Measurements from ENCODE around the gene TRMT2A.

TRMT2A gene

GRCh38 chr22:20090730-20091240 is 26.2 kb downstream of the TRMT2A start:
- DNase-seq, result peak in 2 of 10 donors; percentile 22 to 34
- intact Hi-C loops (cut with DNase I), result no loop called here

- intact Hi-C loops (cut with DNase I), result no loop called here
- DNase-seq, result peak in 4 of 10 donors; percentile 23 to 73 (median 39)
Observed at GRCh38 chr22:20089977-20090729, 26.9 kb downstream of the TRMT2A start.

GRCh38 chr22:20089226-20089976 is 27.6 kb downstream of the TRMT2A start:
- intact Hi-C loops (cut with DNase I), result no loop called here
- peak in 4 of 10 donors; percentile 8 to 61 (median 40) for DNase-seq

- intact Hi-C loops (cut with DNase I), result no loop called here
- DNase-seq, result peak in 4 of 10 donors; percentile 17 to 77 (median 35)
Observed at GRCh38 chr22:20088263-20088648, 28.8 kb downstream of the TRMT2A start.

- intact Hi-C loops (cut with DNase I), result no loop called here
- DNase-seq, result peak in 4 of 10 donors; percentile 0 to 50 (median 26)
Observed at GRCh38 chr22:20087319-20088262, 29.4 kb downstream of the TRMT2A start.

GRCh38 chr22:20086763-20087162 is 30.3 kb downstream of the TRMT2A start:
- intact Hi-C loops (cut with DNase I), result no loop called here
- DNase-seq, result peak in 3 of 10 donors; percentile 19 to 45 (median 28)

- peak in 4 of 10 donors; percentile 6 to 52 (median 27) for DNase-seq
- intact Hi-C loops (cut with DNase I), result no loop called here
Observed at GRCh38 chr22:20086101-20086599, 30.9 kb downstream of the TRMT2A start.

- intact Hi-C loops (cut with DNase I), result no loop called here
- peak in 4 of 10 donors; percentile 8 to 66 (median 32) for DNase-seq
Observed at GRCh38 chr22:20085651-20086050, 31.4 kb downstream of the TRMT2A start.

- intact Hi-C loops (cut with DNase I), result no loop called here
Observed at GRCh38 chr22:20084547-20085413, 32.2 kb downstream of the TRMT2A start.

GRCh38 chr22:20083891-20084546 is 33.0 kb downstream of the TRMT2A start:
- intact Hi-C loops (cut with DNase I), result no loop called here
- DNase-seq, result peak in 1 of 10 donors; percentile 6

More at GRCh38 chr22:20084547-20085413, 32.2 kb downstream of the TRMT2A start:
- peak in 4 of 10 donors; percentile 19 to 59 (median 38) for DNase-seq

- DNase-seq, result peak in 3 of 10 donors; percentile 22 to 49 (median 24)
- intact Hi-C loops (cut with DNase I), result no loop called here
Observed at GRCh38 chr22:20083157-20083890, 33.7 kb downstream of the TRMT2A start.

GRCh38 chr22:20080776-20081654 is 36.0 kb downstream of the TRMT2A start:
- DNase-seq, result peak in 2 of 10 donors; percentile 66 to 84
- intact Hi-C loops (cut with DNase I), result loop anchor here (1.0 kb wide), 1 partner anchor 36 kb away; the partner anchor contains the start of gene TRMT2A

- DNase-seq, result peak in 7 of 10 donors; percentile 28 to 91 (median 42)
Observed at GRCh38 chr22:20080445-20080775, 36.6 kb downstream of the TRMT2A start.

GRCh38 chr22:20079745-20080444 is 37.1 kb downstream of the TRMT2A start, which contains the start of gene DGCR8:
TSS of gene DGCR8 (plus strand) at chr22:20080241. CDS start at chr22:20085964, 5,723 bp downstream.
- intact Hi-C loops (cut with DNase I), result loop anchor here (1.0 kb wide), 1 partner anchor 37 kb away; the partner anchor contains the start of gene TRMT2A
- DNase-seq, result peak; percentile 93 to 99 (median 96)

More at GRCh38 chr22:20080445-20080775, 36.6 kb downstream of the TRMT2A start:
- intact Hi-C loops (cut with DNase I), result loop anchor here (1.0 kb wide), 1 partner anchor 37 kb away; the partner anchor contains the start of gene TRMT2A

- intact Hi-C loops (cut with DNase I), result no loop called here
- DNase-seq, result peak in 2 of 10 donors; percentile 4 to 8
Observed at GRCh38 chr22:20076627-20077172, 40.3 kb downstream of the TRMT2A start.
